Measurements from ENCODE around the gene TSPY2. TPM values are rescaled to one million over a fixed set of nuclear protein-coding genes. Genes with fewer than 3 reads are reported as not detected.
"Not testable (repeated sequence)": the region's sequence is repeated elsewhere in the genome, so short reads cannot be mapped to it uniquely, and the experiment has no call there.

Gene TSPY2
- total and polyA plus RNA-seq, 10 of the 15 experiments (the other 5 are each of a cell fraction or from before 2014, with no cell fraction given): not detected

DNA sequence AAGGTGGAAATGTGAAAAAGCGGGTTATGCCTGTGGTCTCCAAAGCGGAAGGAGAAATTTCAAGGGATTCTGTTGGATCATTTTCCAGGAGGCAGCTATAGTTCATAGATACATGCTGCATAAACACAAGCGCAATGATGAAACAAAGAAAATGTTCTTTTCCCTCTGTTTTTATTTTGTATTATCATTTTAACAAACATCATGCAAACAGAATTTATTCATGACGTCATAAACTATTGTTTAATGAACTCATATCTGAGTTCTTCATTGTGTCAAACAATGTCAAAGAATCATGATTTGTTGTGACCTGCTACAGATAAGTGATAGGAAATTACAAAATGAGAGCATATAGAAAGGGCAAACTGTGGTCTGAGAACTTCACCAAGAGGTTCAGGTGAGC lies 23.8 kb downstream of the TSPY2 start:
- H3K36me3 ChIP-seq (ENCODE audit: control insufficient read depth in 2 of 2, insufficient read depth in 2 of 2, low read length in 1 of 2); H3K9me3 ChIP-seq (replicated peaks; ENCODE audit: control insufficient read depth, insufficient read depth, low read length); RAD21 ChIA-PET (ENCODE audit: unreplicated experiment); BruUV-seq (replicated peaks); H3K4me3 ChIP-seq; H2AFZ ChIP-seq (ENCODE audit: control insufficient read depth, low read depth, low read length); ATAC-seq; in situ Hi-C loops (cut with MboI); intact Hi-C loops (cut with micrococcal nuclease; ENCODE audit: unreplicated experiment); H3K79me2 ChIP-seq (ENCODE audit: control insufficient read depth, insufficient read depth, low read length); H3K4me2 ChIP-seq (ENCODE audit: control insufficient read depth, insufficient read depth); H3K9ac ChIP-seq (ENCODE audit: control insufficient read depth, insufficient read depth, low read length); H3K27me3 ChIP-seq (replicated peaks in 1 of 2; ENCODE audit: control insufficient read depth in 2 of 2, insufficient read depth in 2 of 2, low read length in 1 of 2); SMC1A ChIA-PET (ENCODE audit: uncharacterized antibody, unreplicated experiment); H3K27ac ChIP-seq (ENCODE audit: control insufficient read depth, insufficient read depth); H3K4me1 ChIP-seq (ENCODE audit: control insufficient read depth, insufficient read depth, low read length); FAIRE-seq; DNase-seq (ENCODE audit: low read depth, low spot score); POLR2A ChIA-PET; H4K20me1 ChIP-seq (ENCODE audit: control insufficient read depth, insufficient read depth); CTCF ChIA-PET: not testable (repeated sequence)
- WGBS (ENCODE audit: insufficient coverage, insufficient replicate concordance, low lambda C conversion rate, missing lambda C conversion rate): no CpG with 5 or more reads among the region's 4 CpGs

All from GM12878 (cell line).